ENCODE data around the gene MAPK10. TPM values are rescaled to one million over a fixed set of nuclear protein-coding genes. Genes with fewer than 3 reads are reported as not detected.

MAPK10 gene
- total and polyA plus RNA-seq, 2 of the 8 experiments (the other 6 are each of a cell fraction or from before 2014, with no cell fraction given), result 2.5 to 3.1 TPM

GRCh38 chr4:85993641-85994040 lies 366.2 kb downstream of the MAPK10 start:
- H3K79me2 ChIP-seq (ENCODE audit: control insufficient read depth in 1 of 2, insufficient read depth in 2 of 2, low read length in 2 of 2), result no peaks in the 10 kb centered on the region
- no peak overlapping the region for H4K91ac ChIP-seq (replicated peaks; ENCODE audit: insufficient read length, low read length)
- no peak overlapping the region for H4K5ac ChIP-seq (ENCODE audit: insufficient read length, low read depth, low read length)
- FAIRE-seq (no peak), DNase-seq (ENCODE audit: low read depth in 1 of 2, low spot score in 2 of 2) (no peak)
- no peak overlapping the region for H2BK12ac ChIP-seq (ENCODE audit: low read depth, low read length)
- no peaks in the 10 kb centered on the region for H3K4me1 ChIP-seq (replicated peaks in 1 of 4; ENCODE audit: control insufficient read depth in 3 of 4, insufficient read depth in 4 of 4, low read length in 3 of 4)
- no peaks in the 10 kb centered on the region; a peak in 1 of 8 replicates for H3K36me3 ChIP-seq (ENCODE audit: control insufficient read depth in 2 of 4, insufficient read depth in 4 of 4, low read length in 3 of 4)
- H3K23me2 ChIP-seq (ENCODE audit: low read depth, low read length), result no peaks in the 10 kb centered on the region
- H2BK5ac ChIP-seq (ENCODE audit: low read depth, low read length), result no peak overlapping the region
- ChIA-PET CTCF (ENCODE audit: partially characterized antibody) (no interaction called here), POLR2A (ENCODE audit: partially characterized antibody) (no interaction called here)
- no peak overlapping the region for H2BK120ac ChIP-seq (replicated peaks; ENCODE audit: low read depth, low read length)
- no peak overlapping the region for H3K27ac ChIP-seq (ENCODE audit: low read depth, low read length)
- 88% methylated on average over 2 of the region's 2 CpGs; no CpG with 5 or more reads in 1 of the 2 experiments for WGBS, 2 experiments (ENCODE audit: extremely low coverage in 1 of 2, insufficient coverage in 1 of 2, insufficient read length in 1 of 2, insufficient replicate concordance in 2 of 2, low coverage in 1 of 2, low lambda C conversion rate in 2 of 2, missing lambda C conversion rate in 1 of 2)
- no peak overlapping the region for H2AK5ac ChIP-seq (ENCODE audit: low read depth, low read length)
- no peak overlapping the region for H2AFZ ChIP-seq (ENCODE audit: low read length)
- no peak overlapping the region for H3K4ac ChIP-seq (replicated peaks; ENCODE audit: insufficient read length, low read depth, low read length)
- no peak overlapping the region for H4K8ac ChIP-seq (ENCODE audit: extremely low read depth, insufficient read depth, low read length)
- no peak overlapping the region for H3K18ac ChIP-seq (ENCODE audit: extremely low read depth, low read length)
- H3K14ac ChIP-seq (ENCODE audit: insufficient read length), result no peak overlapping the region
- H3K56ac ChIP-seq (replicated peaks; ENCODE audit: insufficient read length, low read depth, low read length), result no peak overlapping the region
- H3K4me2 ChIP-seq (ENCODE audit: insufficient read depth in 1 of 2, low read depth in 2 of 2, low read length in 2 of 2), result no peak overlapping the region
- no peak overlapping the region for H3K4me3 ChIP-seq (ENCODE audit: extremely low read depth in 1 of 4, insufficient read depth in 2 of 4, low read depth in 3 of 4, low read length in 4 of 4)
- H3K79me1 ChIP-seq (ENCODE audit: low read depth, low read length), result no peaks in the 10 kb centered on the region
- no peak overlapping the region for H3K9ac ChIP-seq (replicated peaks in 1 of 4; ENCODE audit: extremely low read depth in 1 of 4, low read depth in 3 of 4, low read length in 3 of 4)
- no peak overlapping the region for H2BK15ac ChIP-seq (ENCODE audit: low read length)
- H4K20me1 ChIP-seq (replicated peaks in 1 of 2; ENCODE audit: control insufficient read depth in 1 of 2, insufficient read depth in 2 of 2, low read length in 2 of 2), result no peaks in the 10 kb centered on the region
- H3K23ac ChIP-seq (ENCODE audit: insufficient read length), result no peak overlapping the region
- no peaks in the 10 kb centered on the region for H3K27me3 ChIP-seq (replicated peaks in 1 of 4; ENCODE audit: control insufficient read depth in 3 of 4, extremely low read depth in 1 of 4, insufficient read depth in 3 of 4, low read length in 3 of 4)
- no peak overlapping the region for H2BK20ac ChIP-seq (ENCODE audit: low read length)
- H3K9me3 ChIP-seq (ENCODE audit: insufficient read depth in 2 of 2, low read depth in 1 of 2, low read length in 1 of 2), result no peaks in the 10 kb centered on the region
- TF ChIP-seq SRF (IDR thresholded peaks at IDR 0.05; ENCODE audit: low read depth, low read length) (no peak), SIN3A (conservative IDR thresholded peaks at IDR 0.05 in 1 of 2, IDR thresholded peaks at IDR 0.05 in 1 of 2; ENCODE audit: low read depth in 1 of 2, low read length in 2 of 2) (no peak), CBX5 (IDR thresholded peaks at IDR 0.05; ENCODE audit: low read depth, low read length) (no peak), KDM4A (IDR thresholded peaks at IDR 0.05; ENCODE audit: low read depth, low read length, severe bottlenecking) (no peak), ASH2L (IDR thresholded peaks at IDR 0.05; ENCODE audit: low read length) (no peak), CHD2 (IDR thresholded peaks at IDR 0.05; ENCODE audit: low read length) (no peak), POLR2A (IDR thresholded peaks at IDR 0.05; ENCODE audit: control extremely low read depth in 1 of 2, low read depth in 2 of 2, low read length in 2 of 2) (no peak), CREB1 (IDR thresholded peaks at IDR 0.05) (no peak), EP300 (IDR thresholded peaks at IDR 0.05; ENCODE audit: borderline replicate concordance in 1 of 2, low read depth in 2 of 2, low read length in 2 of 2) (no peak), RXRA (IDR thresholded peaks at IDR 0.05; ENCODE audit: insufficient read depth, low read depth, low read length) (no peak)
- TF ChIP-seq, protein P1, sequence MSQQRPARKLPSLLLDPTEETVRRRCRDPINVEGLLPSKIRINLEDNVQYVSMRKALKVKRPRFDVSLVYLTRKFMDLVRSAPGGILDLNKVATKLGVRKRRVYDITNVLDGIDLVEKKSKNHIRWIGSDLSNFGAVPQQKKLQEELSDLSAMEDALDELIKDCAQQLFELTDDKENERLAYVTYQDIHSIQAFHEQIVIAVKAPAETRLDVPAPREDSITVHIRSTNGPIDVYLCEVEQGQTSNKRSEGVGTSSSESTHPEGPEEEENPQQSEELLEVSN (IDR thresholded peaks at IDR 0.05), result no peak
- TF ChIP-seq, protein P2, sequence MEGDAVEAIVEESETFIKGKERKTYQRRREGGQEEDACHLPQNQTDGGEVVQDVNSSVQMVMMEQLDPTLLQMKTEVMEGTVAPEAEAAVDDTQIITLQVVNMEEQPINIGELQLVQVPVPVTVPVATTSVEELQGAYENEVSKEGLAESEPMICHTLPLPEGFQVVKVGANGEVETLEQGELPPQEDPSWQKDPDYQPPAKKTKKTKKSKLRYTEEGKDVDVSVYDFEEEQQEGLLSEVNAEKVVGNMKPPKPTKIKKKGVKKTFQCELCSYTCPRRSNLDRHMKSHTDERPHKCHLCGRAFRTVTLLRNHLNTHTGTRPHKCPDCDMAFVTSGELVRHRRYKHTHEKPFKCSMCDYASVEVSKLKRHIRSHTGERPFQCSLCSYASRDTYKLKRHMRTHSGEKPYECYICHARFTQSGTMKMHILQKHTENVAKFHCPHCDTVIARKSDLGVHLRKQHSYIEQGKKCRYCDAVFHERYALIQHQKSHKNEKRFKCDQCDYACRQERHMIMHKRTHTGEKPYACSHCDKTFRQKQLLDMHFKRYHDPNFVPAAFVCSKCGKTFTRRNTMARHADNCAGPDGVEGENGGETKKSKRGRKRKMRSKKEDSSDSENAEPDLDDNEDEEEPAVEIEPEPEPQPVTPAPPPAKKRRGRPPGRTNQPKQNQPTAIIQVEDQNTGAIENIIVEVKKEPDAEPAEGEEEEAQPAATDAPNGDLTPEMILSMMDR (IDR thresholded peaks at IDR 0.05; ENCODE audit: control extremely low read depth in 1 of 3, insufficient read depth in 1 of 3, low read depth in 1 of 3, low read length in 3 of 3), result no peak
